ENCODE measurements around the gene ORM2.

- no peak for TF ChIP-seq POLR2A (IDR thresholded peaks at IDR 0.05)
- TF ChIP-seq CTCF (IDR thresholded peaks at IDR 0.05 in 4 of 5, conservative IDR thresholded peaks at IDR 0.05 in 1 of 5) = no peak
Measured at GRCh38 chr9:114311571-114312512, 17.8 kb upstream of the ORM2 start.
